ENCODE results near the gene ERBB3. TPM values are rescaled to one million over a fixed set of nuclear protein-coding genes. Genes with fewer than 3 reads are reported as not detected.
"Not testable (repeated sequence)": the region's sequence is repeated elsewhere in the genome, so short reads cannot be mapped to it uniquely, and the experiment has no call there.

The ERBB3 gene
- polyA plus RNA-seq, 1 of the 3 experiments (the other 2 are of a cell fraction), result 1.4 TPM

GRCh38 chr12:56042430-56042813 is 37.5 kb upstream of the ERBB3 start:
- H3K9me2 ChIP-seq; DNase-seq; H3K9me3 ChIP-seq; H3K4me1 ChIP-seq (ENCODE audit: control insufficient read depth in 1 of 2, insufficient read depth in 2 of 2, low read depth in 1 of 2, low read length in 1 of 2); H2AFZ ChIP-seq (ENCODE audit: low read depth); POLR2A ChIA-PET; CTCF ChIA-PET; H3K27me3 ChIP-seq (ENCODE audit: insufficient read depth): not testable (repeated sequence)
- WGBS (ENCODE audit: low lambda C conversion rate), result 0% methylated on average over 20 of the region's 20 CpGs
- Histone ChIP-seq H3K27ac (ENCODE audit: low read depth in 2 of 2, low read length in 1 of 2) (peak overlapping the region; percentile 90 to 98), H3K4me2 (peak overlapping the region; percentile 82), H3F3A (replicated peaks; ENCODE audit: insufficient read depth) (peaks cover 40% of the 10 kb centered on the region), H4K20me1 (ENCODE audit: insufficient read depth) (peaks cover 14% of the 10 kb centered on the region), H3K9ac (peak overlapping the region; percentile 97), H3K79me2 (ENCODE audit: insufficient read depth) (peaks cover 22% of the 10 kb centered on the region), H3K36me3 (replicated peaks in 1 of 2; ENCODE audit: control insufficient read depth in 1 of 2, insufficient read depth in 2 of 2, low read length in 1 of 2) (peaks cover 25 to 29% of the 10 kb centered on the region in 2 experiments), H3K4me3 (ENCODE audit: low read depth in 2 of 2, low read length in 1 of 2) (peak overlapping the region; percentile 81 to 93)

DNA sequence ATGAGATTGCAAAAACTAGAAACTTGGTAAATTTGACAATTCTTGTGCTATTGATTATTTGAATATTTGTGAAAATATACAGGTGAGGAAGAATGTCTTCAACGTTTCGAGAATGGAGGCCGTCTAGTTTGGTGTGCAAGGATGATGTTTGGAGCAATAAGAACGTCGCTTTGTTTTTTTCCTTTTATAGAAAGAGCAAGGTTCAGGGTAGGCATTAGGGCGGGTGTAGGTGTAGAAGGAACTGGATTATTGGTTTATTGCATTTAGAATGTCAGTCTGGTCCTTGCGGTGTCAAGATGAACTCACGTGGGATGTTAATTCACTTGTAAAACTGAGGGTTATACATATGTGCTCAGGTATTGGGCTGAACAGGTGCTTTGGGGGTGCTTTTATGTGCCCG is 37.1 kb upstream of the ERBB3 start:
- H3F3A ChIP-seq (replicated peaks; ENCODE audit: insufficient read depth), result peaks cover 40% of the 10 kb centered on the region
- H3K4me1 ChIP-seq (ENCODE audit: control insufficient read depth in 1 of 2, insufficient read depth in 2 of 2, low read depth in 1 of 2, low read length in 1 of 2), result peaks cover 6 to 10% of the 10 kb centered on the region in 2 experiments
- CTCF ChIA-PET, result interaction anchor here (1.1 kb wide), 1 partner anchor 61 kb away, joined by 3 read pairs; the partner anchor contains the start of gene PA2G4
- peaks cover 22% of the 10 kb centered on the region for H3K79me2 ChIP-seq (ENCODE audit: insufficient read depth)
- H4K20me1 ChIP-seq (ENCODE audit: insufficient read depth), result peaks cover 14% of the 10 kb centered on the region
- peaks cover 25 to 29% of the 10 kb centered on the region in 2 experiments for H3K36me3 ChIP-seq (replicated peaks in 1 of 2; ENCODE audit: control insufficient read depth in 1 of 2, insufficient read depth in 2 of 2, low read length in 1 of 2)
- H3K27me3 ChIP-seq (ENCODE audit: insufficient read depth), result no peaks in the 10 kb centered on the region
- H3K4me3 ChIP-seq (ENCODE audit: low read depth in 2 of 2, low read length in 1 of 2), result peak overlapping the region; percentile 81 to 93
- no peaks in the 10 kb centered on the region for H3K9me3 ChIP-seq
- H3K9ac ChIP-seq, result peak overlapping the region; percentile 97
- no peak overlapping the region for H2AFZ ChIP-seq (ENCODE audit: low read depth)
- peak overlapping the region; percentile 82 for H3K4me2 ChIP-seq
- POLR2A ChIA-PET, result no interaction called here
- WGBS (ENCODE audit: low lambda C conversion rate), result 10% methylated on average over 9 of the region's 9 CpGs
- TF ChIP-seq SMC3 (IDR thresholded peaks at IDR 0.05; ENCODE audit: low read depth, low read length), result no peak
- no peak for TF ChIP-seq RCOR1 (IDR thresholded peaks at IDR 0.05; ENCODE audit: low read length)
- TF ChIP-seq, protein P1, sequence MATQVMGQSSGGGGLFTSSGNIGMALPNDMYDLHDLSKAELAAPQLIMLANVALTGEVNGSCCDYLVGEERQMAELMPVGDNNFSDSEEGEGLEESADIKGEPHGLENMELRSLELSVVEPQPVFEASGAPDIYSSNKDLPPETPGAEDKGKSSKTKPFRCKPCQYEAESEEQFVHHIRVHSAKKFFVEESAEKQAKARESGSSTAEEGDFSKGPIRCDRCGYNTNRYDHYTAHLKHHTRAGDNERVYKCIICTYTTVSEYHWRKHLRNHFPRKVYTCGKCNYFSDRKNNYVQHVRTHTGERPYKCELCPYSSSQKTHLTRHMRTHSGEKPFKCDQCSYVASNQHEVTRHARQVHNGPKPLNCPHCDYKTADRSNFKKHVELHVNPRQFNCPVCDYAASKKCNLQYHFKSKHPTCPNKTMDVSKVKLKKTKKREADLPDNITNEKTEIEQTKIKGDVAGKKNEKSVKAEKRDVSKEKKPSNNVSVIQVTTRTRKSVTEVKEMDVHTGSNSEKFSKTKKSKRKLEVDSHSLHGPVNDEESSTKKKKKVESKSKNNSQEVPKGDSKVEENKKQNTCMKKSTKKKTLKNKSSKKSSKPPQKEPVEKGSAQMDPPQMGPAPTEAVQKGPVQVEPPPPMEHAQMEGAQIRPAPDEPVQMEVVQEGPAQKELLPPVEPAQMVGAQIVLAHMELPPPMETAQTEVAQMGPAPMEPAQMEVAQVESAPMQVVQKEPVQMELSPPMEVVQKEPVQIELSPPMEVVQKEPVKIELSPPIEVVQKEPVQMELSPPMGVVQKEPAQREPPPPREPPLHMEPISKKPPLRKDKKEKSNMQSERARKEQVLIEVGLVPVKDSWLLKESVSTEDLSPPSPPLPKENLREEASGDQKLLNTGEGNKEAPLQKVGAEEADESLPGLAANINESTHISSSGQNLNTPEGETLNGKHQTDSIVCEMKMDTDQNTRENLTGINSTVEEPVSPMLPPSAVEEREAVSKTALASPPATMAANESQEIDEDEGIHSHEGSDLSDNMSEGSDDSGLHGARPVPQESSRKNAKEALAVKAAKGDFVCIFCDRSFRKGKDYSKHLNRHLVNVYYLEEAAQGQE (IDR thresholded peaks at IDR 0.05; ENCODE audit: low read depth, low read length), result no peak
- no peak for TF ChIP-seq EP300 (IDR thresholded peaks at IDR 0.05; ENCODE audit: borderline replicate concordance in 1 of 2, low read depth in 1 of 2, low read length in 1 of 2)
- no peak for TF ChIP-seq GATA2 (CRISPR knock-in tag; IDR thresholded peaks at IDR 0.05)
- TF ChIP-seq GABPA (IDR thresholded peaks at IDR 0.05; ENCODE audit: low read depth), result no peak
- no peak for TF ChIP-seq CTCF (IDR thresholded peaks at IDR 0.05)
- H3K9me2 ChIP-seq, result no peaks in the 10 kb centered on the region
- H3K27ac ChIP-seq (ENCODE audit: low read depth in 2 of 2, low read length in 1 of 2), result peak overlapping the region; percentile 90 to 98; a peak in 3 of 4 replicates
- DNase-seq, result no peak

All from SK-N-SH (cell line).